Measurements from ENCODE around the gene ANKRD13B.

DNA sequence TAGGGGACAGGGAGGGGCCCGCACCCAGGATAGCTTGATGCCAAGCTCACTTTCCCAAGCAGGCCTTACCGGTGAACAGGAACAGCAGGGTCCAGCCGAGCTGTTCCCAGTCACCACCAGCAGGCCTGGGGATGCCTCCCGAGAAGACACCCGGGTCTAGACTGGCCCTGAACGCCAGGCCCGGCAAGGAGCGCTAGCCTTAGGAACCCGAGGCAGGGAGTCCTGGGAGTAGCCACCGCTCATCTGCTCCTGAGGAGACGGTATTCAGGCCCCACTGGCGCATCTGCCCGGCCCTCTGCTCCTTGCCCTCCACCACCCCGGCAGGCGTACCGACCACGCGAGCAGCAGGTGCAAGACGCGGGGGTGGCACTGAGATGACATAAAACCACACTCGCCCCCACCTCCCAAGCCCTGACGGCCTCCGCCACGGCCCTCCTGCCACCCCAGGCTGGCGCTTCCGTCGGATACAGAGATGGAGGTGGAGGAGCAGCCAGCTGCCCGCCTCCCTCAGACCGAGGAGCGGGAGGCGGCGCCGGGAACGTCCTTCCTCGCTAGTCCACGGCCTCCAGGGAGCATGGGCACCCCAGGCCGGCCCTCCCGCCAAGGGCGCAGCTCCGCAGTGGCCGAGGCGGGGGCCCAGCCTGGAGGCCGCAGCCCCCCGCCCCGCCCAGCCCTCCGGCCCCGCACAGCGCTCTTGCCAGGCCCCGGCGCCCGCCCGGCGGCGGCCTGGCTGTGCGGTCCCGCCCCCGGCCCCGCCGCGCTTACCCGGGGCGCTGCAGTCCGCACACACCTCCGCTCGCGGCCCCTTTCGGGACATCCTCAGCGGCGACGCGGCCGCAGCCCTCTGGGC lies 4.1 kb upstream of the ANKRD13B start:
- TF ChIP-seq GLIS3 (CRISPR knock-in tag; IDR thresholded peaks at IDR 0.05) = no peak
- TF ChIP-seq TCF4 (CRISPR knock-in tag; IDR thresholded peaks at IDR 0.05; ENCODE audit: borderline replicate concordance) = no peak
- TF ChIP-seq ZNF70 (CRISPR knock-in tag; IDR thresholded peaks at IDR 0.05) = no peak
- no peak for TF ChIP-seq CSDC2 (CRISPR knock-in tag; IDR thresholded peaks at IDR 0.05)
- TF ChIP-seq, protein P1, sequence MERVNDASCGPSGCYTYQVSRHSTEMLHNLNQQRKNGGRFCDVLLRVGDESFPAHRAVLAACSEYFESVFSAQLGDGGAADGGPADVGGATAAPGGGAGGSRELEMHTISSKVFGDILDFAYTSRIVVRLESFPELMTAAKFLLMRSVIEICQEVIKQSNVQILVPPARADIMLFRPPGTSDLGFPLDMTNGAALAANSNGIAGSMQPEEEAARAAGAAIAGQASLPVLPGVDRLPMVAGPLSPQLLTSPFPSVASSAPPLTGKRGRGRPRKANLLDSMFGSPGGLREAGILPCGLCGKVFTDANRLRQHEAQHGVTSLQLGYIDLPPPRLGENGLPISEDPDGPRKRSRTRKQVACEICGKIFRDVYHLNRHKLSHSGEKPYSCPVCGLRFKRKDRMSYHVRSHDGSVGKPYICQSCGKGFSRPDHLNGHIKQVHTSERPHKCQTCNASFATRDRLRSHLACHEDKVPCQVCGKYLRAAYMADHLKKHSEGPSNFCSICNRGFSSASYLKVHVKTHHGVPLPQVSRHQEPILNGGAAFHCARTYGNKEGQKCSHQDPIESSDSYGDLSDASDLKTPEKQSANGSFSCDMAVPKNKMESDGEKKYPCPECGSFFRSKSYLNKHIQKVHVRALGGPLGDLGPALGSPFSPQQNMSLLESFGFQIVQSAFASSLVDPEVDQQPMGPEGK (CRISPR knock-in tag; IDR thresholded peaks at IDR 0.05; ENCODE audit: borderline replicate concordance) = no peak
- no peak for TF ChIP-seq SNAI2 (CRISPR knock-in tag; IDR thresholded peaks at IDR 0.05)
- no peak for TF ChIP-seq BACH2 (CRISPR knock-in tag; IDR thresholded peaks at IDR 0.05; ENCODE audit: borderline replicate concordance)

Measured in SK-N-SH treated with all-trans-retinoic acid at 6 μM for 48 hours (cell line).